ES-I3 (cell line): ENCODE measurements around the gene IFITM1.
"Not testable (repeated sequence)": the region's sequence is repeated elsewhere in the genome, so short reads cannot be mapped to it uniquely, and the experiment has no call there.

Experiments used
- H3K36me3 ChIP-seq: 2 replicates; pipeline ENCODE4 v1.6.1; 2013; ENCODE audit warnings: mild to moderate bottlenecking, low read length, control low read depth, moderate library complexity; ENCODE audit not compliant: insufficient read depth
- H3K4me1 ChIP-seq: 2 replicates; pipeline ENCODE4 v1.6.1; 2013; ENCODE audit warnings: mild to moderate bottlenecking, control low read depth, low read length; ENCODE audit not compliant: insufficient read depth
- H3K9ac ChIP-seq: 2 replicates; pipeline ENCODE4 v1.6.1; 2013; ENCODE audit warnings: low read depth, mild to moderate bottlenecking, low read length, moderate library complexity
- H3K9me3 ChIP-seq: 2 replicates; pipeline ENCODE4 v1.6.1; 2013; ENCODE audit warnings: mild to moderate bottlenecking, low read length, moderate library complexity; ENCODE audit not compliant: control insufficient read depth, insufficient read depth

The IFITM1 gene

DNA sequence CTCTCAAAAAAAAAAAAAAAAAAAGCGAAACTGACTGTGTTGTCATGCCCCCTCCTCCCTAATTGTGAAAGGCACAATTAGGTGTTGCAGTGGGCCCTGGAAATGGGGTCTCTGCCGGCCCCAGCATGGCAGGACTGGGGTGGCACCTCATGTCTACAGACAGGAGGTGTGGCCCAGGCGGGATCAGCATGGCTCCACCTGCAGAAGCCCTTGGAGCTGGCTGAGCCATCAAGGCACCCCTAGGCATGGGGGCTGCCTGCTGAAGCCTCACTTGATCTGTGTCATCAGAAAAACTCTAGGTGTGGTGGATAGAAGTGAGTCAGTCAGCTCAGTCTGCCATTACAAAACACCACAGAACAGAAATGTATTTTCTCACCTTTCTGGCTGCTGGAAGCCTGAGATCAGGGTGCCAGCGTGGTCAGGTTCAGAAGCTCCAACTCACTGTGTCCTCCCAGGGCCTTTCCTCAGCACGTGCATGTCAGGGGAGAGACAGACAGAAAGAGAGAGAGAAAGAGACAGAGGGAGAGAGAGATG lies 45.4 kb downstream of the IFITM1 start:
- Histone ChIP-seq H3K9ac (no peak overlapping the region), H3K9me3 (peaks cover 3% of the 10 kb centered on the region; the same call in 1 of the 2 replicates), H3K36me3 (no peaks in the 10 kb centered on the region; the same call in 1 of the 2 replicates), H3K4me1 (peaks cover 6% of the 10 kb centered on the region; the same call in 1 of the 2 replicates)

GRCh38 chr11:360326-361280 lies 46.8 kb downstream of the IFITM1 start:
- Histone ChIP-seq H3K9ac (no peak overlapping the region), H3K4me1 (peaks cover under 1% of the 10 kb centered on the region; the same call in 1 of the 2 replicates), H3K9me3 (peaks cover 3% of the 10 kb centered on the region; the same call in 1 of the 2 replicates), H3K36me3 (no peaks in the 10 kb centered on the region; the same call in 1 of the 2 replicates)

- Histone ChIP-seq H3K4me1 (no peaks in the 10 kb centered on the region), H3K9me3 (no peaks in the 10 kb centered on the region; the same call in 1 of the 2 replicates), H3K9ac (no peak overlapping the region), H3K36me3 (no peaks in the 10 kb centered on the region; the same call in 1 of the 2 replicates)
Observed at GRCh38 chr11:362642-363442, 49.0 kb downstream of the IFITM1 start.

GRCh38 chr11:363443-363805 lies 49.6 kb downstream of the IFITM1 start:
- H3K4me1 ChIP-seq, H3K9ac ChIP-seq, H3K36me3 ChIP-seq, H3K9me3 ChIP-seq: not testable (repeated sequence)

DNA sequence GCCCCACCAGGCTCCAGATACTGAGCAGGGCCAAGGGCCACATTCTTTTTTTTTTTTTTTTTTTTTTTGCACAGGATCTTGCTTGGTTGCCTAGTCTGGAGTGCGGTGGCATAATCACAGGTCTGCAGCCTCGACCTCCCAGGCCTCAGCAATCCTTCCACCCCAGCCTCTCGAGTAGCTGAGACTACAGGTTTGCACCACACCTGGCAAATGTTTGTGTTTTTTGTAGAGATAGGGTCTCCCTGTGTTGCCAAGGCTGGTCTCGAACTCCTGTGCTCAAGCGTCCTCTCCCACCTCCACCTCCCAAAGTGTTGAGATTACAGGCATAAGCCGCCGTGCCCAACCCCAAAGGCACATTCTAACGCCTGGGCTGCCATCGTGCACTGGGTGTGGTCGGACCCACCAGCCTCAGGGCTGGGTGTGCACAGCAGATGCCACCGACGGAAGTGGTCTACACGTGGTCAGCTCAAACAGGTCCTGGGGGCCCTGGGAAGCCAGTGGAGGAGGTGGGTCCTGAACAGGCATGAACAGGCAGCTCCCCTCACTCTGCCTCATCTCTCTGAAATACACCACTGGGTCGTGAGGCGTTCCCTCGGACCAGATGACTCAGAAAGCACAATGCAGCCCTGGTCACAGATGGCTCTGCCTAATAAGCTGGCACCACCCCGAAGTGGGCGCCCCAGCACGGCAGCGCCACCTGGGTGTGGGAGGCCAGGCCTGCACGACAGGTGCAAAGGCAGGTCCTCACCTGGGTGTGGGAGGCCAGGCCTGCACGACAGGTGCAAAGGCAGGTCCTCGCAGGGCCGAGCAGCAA lies 50.3 kb downstream of the IFITM1 start:
- no peaks in the 10 kb centered on the region for H3K36me3 ChIP-seq
- no peaks in the 10 kb centered on the region for H3K4me1 ChIP-seq
- H3K9me3 ChIP-seq: no peaks in the 10 kb centered on the region; the same call in 1 of the 2 replicates
- no peak overlapping the region for H3K9ac ChIP-seq
